Hematopoietic multipotent progenitor cell treated with erythropoietin and hydrocortisone succinate and interleukin-3 and kit ligand, for 8 days (in vitro differentiated cells): ENCODE data around the gene ANAPC1.
"Not testable (repeated sequence)": the region's sequence is repeated elsewhere in the genome, so short reads cannot be mapped to it uniquely, and the experiment has no call there.

ENCODE experiments used
- DNase-seq: peaks from one replicate; pipeline ENCODE4 v3.0.0-alpha.2; 2015

ANAPC1 gene

DNA sequence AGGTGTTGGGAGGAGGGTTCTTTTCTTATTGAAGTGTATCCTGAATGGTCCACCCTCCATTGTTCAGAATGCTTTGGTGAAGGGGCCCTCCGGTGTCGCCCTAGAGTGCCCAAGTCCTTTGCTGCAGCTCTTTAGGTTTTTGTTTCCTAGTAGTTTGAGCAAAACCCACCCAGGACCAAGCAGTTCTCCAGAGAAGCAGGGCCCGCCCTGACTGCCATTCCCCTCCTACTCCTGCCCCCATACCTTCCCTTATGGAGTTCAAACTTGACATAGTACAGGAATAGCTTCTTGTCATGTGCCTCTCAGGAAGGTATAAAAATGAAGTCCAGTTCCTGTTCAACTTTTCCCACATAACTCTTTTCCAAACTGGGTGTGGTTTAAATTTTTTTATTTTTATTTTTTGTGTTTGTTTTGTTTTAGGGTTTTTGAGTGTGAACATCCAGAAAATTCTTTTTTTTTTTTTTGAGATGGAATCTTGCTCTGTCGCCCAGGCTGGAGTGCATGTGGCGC lies 20.0 kb upstream of the ANAPC1 start:
- no peak for DNase-seq

DNA sequence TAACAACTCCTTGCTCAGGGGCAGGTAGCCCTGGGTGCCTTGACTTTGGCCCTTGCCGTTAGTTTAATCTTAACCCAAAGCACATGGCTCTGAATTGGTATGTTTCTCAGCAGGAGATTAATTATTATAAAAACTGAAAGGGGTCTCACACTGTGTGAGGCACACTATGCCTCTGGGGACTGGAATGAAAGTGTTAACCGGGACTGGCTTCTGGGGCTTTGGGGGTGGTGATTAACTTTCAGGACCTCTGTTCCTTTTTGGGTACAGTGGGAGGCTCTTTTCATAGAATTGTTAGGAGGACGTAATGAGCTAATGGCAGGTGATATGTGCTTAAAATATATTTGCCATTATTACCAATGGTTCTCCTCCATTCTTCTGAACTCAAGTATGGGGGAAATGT lies 19.5 kb upstream of the ANAPC1 start:
- DNase-seq = no peak

DNA sequence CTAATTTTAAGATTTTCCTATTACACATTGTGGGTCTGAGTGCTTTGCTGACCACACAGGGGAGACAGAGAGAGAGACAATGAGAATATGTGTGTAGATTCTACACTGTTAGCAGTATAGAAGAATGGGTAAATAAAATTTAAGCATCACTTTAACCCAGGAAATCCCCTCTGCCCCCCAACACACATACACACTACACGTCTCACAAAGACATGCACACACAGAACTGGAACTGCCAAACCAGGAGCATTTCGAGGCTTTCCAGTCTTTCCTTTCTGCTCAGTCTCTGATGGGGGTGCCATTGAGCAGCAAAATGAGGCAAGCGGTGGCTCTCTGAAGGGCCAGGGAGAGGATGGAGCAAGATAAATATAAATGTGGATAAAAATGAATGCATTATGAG lies 16.9 kb upstream of the ANAPC1 start:
- peak; percentile 61 for DNase-seq

DNA sequence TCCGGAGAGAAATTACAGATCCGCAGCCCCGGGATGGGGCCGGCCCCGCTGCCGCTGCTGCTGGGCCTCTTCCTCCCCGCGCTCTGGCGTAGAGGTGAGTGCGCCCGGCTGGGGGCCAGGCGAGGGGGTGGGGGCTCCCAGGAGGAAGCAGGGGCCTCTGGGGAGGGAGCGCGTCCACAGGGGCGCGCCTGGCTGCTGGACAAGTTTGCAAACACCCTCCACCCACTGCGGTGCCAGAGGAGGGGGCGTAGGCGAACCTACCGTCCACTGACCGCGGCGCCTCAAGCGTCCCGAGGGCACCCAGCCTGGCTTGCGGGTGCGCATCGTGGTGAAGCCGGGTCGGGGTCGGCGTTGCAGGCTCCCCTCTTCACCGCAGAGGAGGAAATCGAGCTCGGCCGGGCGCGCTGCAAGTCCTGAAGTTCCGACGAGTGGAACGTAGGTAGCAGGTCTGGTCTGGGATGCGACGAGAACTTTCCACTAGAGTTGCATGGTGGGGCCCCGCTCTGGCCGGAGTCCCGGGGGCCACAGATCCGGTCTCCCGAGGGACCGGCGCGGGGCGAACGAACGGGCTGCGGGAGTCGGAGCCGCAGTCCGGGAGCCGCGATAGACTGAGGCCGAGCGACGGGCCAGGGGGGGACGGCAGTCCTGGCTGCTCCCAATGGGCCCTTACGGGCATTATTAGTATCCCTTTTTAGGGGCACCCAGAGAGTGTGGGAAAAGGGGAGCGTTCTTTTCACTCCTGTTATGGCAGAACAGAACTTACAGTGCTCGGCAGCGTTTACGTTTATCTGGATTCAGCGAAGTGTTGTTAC lies 14.9 kb upstream of the ANAPC1 start:
- DNase-seq = peak; percentile 27

DNA sequence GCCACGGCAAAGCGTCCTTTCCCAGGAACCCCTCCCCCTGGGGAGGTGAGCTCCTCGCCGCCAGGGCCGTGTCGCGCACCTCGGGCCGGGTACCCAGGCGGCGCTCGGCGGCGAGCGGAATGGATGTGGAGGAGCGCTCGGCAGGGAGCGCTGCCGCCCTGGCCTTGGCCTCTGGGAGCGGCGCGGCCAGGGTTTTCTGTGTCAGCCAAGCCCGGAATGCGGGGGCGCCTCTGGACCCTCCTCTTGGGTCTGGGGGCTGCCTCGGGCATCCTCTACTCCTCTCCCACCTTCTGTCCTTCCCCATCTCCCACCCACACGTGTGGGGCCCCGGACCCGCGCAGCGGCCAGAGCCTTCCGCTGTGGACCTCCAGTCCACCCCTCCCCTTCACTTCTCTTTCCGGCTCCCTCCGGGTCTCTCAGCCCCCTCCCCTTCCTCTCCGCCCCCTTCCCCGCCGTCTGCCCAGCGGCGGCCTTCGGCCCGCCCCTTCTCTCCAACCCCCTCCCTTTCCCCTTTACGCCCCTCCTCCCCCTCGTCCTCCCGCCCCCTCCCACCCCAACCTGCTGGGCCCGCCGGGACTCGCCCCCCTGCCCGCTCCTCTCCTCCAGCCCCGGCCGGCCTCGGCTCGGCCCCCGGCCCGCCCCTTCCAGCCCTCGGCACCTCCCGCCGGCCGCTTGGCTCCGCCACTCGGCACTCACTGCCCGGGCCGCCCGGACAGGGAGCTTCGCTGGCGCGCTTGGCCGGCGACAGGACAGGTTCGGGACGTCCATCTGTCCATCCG lies 14.1 kb upstream of the ANAPC1 start, which contains the start of gene MERTK:
MERTK (plus strand) TSS at position 684 of the 779 bp plus-strand sequence. CDS start 129 bp downstream, outside the sequence.
- DNase-seq = peak; percentile 48

DNA sequence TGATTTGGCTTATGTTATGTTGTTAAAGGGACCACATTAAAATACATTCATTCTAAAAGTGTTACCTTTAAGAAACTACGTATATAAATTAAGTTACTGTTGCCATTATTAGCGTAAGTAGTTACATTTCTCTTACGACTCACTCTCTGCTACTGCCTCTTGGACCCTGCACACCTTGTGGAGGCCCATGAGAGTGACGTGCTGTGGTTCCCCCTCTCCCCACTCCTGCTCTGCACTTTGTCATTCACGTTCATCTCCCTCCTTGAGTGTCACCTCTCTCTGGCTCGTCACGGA lies 13.6 kb upstream of the ANAPC1 start:
- no peak for DNase-seq

DNA sequence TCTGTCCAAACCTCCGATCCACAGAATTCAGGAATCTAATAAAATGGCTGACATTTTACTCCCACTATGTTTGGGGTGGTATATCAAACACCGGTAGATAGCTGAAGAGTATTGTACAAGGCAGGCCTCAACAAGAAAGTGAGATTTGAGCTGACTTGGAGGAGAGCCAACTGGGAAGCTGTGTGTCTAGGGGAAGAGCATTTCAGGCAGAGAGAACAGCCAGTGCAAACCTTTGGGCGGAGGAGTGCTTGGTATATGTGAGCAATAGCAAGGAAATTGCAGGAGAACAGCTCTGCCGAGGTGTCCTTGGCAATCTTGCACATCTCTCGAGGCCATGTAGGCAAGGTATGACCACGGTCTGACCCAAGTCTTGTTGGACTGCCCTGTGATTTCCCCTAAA lies 12.6 kb upstream of the ANAPC1 start:
- peak; percentile 32 for DNase-seq

DNA sequence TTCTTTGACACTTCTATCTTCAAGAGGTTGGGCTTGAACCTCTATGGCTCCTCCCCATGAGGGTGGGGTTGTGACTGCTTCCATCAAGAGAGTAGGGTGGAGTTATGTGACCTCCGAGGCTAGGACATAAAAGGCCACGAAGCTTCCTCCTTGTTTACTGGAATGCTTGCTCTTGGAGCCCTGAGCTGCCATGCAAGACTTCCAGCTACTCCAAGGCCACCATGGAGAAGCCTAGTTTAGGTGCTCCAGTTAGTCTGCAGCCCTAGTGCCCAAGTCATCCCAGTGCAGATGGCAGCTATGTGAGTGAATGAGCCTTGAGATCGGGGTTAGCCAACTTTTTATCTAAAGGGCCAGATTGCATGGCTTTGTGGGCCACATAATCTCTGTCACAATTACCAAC lies 12.0 kb upstream of the ANAPC1 start:
- peak; percentile 70 for DNase-seq

DNA sequence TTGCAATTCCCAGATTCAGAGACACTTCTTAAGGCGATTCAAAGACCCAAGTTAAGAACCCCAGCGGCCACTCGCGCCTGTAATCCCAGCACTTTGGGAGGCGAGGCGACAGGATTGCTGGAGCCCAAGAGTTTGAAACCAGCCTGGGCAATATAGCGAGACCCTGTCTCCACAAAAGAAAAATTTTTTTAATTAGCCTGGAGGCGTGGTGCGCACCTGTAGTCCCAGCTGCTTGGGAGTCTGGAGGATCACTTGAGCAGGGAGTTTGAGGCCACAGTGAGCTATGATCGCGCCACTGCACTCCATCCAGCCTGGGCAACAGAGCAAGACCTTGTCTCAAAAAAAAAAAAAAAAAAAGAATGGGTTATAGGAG lies 585 bp upstream of the ANAPC1 start:
- no peak for DNase-seq

DNA sequence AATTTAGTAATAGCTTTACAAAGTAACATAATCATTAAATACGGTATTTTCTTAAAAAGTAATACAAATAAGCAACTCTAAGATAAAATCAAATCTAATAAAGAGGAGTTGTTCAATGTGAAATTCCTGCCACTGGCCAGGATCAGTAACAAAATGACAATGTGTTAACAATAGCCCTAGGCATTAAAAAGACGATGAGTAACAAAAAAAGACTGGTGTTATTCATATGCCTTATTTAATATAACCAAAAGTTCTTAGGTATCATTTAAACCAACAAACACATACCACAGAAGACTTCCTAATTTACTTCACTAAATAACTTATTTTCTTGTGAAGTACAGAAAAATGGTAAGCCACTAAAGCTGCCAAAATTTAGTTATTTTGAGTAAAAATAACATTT lies 11.2 kb downstream of the ANAPC1 start:
- DNase-seq = not testable (repeated sequence)

DNA sequence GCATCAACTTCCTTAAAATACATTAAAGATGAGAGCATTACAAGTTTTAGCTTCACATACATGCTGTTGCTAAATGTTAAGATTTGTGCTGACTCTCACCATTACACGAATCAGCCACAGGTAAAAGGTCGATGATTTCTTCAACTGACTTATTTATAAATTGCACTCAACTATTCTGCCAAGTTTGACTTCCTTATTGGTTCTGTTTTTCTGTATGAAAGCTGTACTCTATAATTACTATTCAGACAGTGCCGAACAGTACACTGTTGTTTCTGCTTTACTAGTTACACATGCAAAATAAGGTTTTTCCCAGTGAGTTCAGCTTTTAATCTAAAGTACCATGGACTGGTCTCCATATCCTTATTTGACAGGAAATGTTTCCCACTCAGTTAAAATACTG lies 18.9 kb downstream of the ANAPC1 start:
- DNase-seq = not testable (repeated sequence)

DNA sequence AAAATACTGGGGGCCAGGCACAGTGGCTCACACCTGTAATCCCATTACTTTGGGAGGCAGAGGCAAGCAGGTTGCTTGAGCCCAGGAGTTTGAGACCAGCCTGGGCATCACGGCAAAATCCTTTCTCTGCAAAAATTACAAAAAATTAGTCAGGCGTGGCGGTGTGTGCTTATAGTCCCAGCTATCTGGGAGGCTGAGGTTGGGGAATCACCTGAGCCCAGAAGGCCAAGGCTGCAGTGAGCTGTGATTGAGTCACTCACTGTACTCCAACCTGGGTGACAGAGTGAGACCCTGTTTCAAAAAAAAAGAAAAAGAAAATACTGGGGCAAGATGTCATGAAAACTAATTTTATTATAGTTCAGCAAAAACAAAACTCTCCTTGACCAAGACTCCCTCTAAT lies 24.0 kb downstream of the ANAPC1 start:
- not testable (repeated sequence) for DNase-seq

DNA sequence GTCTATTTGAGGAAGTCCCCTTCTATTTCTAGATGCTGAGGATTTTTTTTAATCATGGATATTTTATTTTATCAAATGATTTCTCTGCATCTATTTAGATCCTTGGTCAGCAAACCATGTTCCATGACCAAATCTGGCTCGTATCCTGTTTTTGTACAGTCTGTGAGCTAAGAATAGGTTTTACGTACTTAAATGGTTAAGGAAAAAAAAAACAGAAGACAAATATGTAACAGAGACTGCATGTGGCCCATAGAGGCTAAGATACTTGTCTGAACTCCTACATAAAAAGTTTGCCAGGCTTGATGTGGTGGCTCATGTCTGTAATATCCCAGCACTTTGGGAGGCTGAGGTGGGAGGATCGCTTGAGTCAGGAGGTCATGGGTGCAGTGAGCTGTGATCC lies 31.4 kb downstream of the ANAPC1 start:
- not testable (repeated sequence) for DNase-seq

DNA sequence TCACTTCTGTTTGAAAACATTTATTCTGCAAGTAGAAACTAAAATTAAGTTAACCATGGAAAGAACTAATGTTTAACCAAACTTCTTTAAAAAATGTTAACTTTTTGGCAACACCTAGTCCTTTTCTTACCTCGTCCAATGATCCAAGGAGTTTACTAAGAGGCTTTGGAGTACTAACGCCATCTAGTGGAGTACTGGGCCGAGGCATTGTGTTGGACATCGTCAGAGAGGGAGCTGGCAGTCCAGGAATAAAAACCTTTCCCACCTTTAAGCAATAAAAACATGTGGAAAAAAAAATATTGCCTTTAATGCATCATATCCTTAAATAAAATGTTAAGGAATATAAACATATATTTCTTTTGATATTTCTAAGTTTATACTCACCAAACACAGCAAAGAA lies 33.3 kb downstream of the ANAPC1 start:
- DNase-seq = peak; percentile 30

DNA sequence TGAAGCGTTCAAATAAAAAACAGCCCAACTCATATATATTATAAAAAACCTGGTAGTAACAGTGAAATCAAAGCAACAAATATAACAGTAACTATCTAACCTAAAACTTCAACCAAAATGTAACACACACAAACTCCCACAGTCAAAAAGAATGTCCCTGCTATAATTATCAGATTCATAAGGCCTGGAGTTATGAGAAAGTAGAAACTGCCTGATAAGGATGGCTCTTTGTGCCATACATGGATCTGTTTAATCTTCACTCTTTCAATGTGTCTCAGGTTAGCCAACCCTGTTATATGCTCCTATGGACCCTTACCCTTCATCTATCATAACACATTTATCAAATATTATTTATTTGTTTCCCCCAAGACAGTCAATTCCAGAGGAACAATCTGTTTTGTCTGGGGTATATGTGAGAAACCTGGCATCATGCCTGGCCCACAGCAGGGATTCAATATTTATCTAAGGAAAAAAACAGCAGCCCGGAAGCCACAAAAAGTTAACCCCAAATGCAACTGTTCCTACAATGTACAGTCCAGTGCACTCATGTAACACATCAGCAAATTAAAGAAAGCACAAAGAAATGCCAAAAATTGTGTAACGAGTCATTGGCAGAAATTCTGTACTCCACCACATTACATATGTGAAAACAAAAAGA lies 44.2 kb downstream of the ANAPC1 start:
- not testable (repeated sequence) for DNase-seq

DNA sequence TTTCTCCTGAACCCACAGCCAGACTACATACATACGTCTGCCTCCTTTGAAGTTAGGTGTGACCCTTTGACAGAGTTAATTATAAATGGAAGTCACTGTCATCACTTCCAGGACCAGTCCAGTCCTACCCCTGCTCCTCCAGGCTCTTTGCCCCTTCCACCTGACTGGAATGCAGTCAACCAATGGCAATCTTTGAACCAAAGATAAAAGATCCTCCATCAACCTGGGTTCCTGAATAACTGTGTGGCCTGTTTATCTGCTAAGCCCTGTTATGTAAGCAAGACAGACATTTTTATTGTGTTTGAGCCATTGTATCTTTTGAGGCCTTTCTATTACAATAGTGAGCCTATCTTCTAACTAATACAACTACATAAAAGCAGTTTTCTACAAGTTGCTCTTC lies 45.0 kb downstream of the ANAPC1 start:
- DNase-seq = not testable (repeated sequence)

DNA sequence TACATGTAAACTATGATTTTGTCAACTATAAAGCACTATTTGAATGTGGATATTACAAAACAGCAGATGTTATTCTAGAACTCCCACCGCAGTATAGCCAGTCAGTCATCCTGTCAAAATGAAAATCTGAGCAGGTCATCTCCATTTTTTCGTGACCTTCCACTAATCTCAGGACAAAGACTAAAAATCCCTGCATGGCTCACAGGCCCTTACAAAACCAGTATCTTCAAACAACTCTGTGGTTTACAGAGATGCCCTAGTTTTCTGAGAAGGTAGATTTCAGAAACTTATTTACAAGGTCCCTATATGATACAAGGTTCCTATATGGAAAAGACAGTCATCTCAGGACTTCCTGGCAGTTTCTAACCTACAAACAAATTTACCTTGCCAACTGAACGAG lies 49.8 kb downstream of the ANAPC1 start:
- DNase-seq = not testable (repeated sequence)

DNA sequence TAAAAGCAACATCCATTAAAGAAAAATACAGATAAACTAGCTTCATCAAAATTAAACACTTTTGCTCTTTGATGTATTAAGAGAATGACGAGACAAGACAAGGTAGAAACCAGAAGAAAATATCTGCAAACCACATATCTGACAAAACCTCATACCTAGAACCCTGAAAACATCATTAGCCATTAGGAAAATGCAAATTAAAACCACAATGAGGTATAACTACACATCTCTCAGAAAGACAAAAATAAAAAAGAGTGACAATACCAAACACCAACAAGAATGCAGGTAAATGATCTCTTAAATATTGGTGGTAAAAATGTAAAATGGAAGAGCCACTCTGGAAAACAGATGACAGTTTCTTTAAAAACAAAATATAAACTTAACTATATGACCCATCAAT lies 53.5 kb downstream of the ANAPC1 start:
- not testable (repeated sequence) for DNase-seq

DNA sequence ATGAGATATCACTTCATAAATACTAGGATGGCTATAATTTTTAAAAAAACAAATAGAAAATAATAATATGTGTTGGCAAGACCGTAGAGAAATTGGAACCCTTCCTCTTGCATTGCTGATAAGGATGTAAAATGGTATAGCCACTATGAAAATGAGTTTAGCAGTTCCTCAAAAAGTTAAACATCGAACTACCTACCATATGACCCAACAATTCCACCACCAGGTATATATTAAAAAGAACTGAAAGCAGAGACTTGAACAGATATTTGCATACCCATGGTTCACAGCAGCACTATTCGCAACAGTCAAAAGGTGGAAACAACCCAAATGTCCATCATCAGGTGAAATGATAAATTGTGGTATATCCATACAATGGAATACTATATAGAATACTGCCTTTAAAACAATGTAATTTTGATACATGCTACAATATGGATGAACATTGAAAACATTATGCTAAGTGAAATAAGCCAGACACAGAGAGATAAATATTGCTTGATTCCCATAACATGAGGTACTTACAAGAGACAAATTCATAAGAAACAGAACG lies 55.7 kb downstream of the ANAPC1 start:
- DNase-seq = not testable (repeated sequence)

DNA sequence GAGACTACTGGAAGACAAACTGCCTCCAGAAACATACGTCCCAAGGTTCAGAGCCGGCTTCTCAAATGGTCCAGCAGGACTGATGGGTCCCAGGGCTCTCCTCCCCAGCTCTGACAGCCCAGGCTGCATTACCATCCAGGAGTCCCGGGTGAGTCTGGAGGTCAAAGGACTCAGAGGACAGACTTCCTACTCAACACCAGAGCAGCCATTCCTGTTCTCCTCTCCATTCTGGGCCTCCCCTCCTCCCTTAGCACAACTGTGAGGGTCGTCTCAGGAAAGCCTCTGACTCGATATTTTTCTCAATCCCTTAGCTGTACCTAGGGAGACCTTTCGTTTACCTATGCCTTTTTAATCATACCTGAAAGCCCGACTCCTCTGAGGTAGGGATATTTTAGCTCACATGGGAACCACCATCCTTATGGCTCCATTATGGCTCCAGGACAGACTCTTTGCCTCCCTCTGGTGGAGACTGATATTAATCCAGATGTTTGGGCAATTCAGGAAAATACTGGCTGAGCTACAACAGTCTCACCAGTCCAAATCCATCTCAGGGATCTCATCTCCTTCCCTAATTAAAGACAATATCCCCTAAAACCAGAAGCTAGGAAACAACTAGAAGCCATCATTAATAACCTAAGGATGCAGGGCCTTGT lies 70.9 kb downstream of the ANAPC1 start:
- not testable (repeated sequence) for DNase-seq

DNA sequence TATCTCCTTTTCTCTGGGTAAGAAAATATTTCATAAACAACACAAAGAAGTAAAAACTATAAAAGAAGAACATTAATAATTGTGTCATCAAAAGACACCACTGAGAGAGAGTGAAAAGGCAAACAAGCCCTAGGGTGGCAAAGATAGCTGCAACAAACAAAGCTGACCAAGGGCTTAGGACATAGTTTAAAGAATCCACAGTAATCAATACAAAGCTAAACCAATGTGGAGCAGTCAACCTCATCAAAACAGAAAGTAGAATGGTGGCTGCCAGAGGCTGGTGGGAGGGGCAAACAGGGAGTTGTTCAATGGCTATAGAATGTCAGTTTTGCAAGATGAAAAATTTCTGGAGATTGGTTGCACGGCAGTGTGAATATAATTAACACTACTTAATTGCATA lies 93.4 kb downstream of the ANAPC1 start:
- DNase-seq = not testable (repeated sequence)

DNA sequence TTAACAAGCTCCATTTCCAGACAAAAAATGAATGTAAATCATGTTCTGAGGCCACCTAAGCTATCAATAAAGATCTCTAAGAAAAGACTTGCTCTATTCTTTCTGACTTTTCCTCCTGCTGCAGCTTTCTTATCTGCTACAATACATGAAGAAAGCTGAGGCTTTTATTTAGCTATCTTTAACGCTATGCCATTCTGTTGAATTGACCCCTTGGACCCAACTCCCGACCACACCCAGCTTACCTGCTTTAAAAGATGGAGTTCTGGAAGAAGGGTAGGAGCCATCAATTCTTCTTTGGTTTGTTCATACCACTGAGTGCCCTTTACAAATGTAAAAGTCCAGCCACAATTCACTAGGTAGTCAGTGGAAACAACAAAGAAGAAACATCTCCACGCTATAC lies 99.9 kb downstream of the ANAPC1 start:
- not testable (repeated sequence) for DNase-seq

DNA sequence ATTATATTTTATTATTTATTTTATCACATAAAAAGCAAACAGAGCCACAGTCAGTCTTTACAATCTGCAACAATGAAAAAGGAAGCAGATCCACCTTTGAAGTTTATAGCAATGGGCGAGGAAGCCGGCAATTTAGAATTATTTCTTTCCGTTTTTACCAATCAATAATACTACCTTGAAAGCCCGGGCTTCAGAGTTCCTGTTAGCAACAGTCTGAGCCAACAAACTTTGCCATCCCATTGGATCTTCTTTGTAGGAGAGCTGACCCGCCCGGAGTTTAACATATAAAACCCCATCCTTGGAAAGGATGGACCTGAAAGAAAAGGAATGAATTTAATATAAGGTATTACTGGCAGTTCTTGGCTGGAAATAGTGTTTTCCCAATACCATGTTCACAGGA lies 101.8 kb downstream of the ANAPC1 start:
- DNase-seq = not testable (repeated sequence)
